22Rv1 (cell line): ENCODE measurements around the gene NUP210.

ENCODE experiments used
- CTCF ChIP-seq: fragments of 450-650 bp; IDR thresholded peaks from 2 replicates; pipeline ENCODE4 v1.5.1; 2017; ENCODE audit warnings: mild to moderate bottlenecking
- ZFX ChIP-seq: fragments of 450-650 bp; IDR thresholded peaks from 2 replicates; pipeline ENCODE4 v1.6.1; 2017; ENCODE audit warnings: antibody characterized with exemption, borderline replicate concordance

- TF ChIP-seq CTCF, result no peak
- no peak for TF ChIP-seq ZFX
Observed at GRCh38 chr3:13427662-13428603, 7.8 kb upstream of the NUP210 start.
